ENCODE results near the gene WDR27.
A peak's percentile ranks its signal among the peaks of the same experiment; 100 is the strongest.
"Not testable (repeated sequence)": the region's sequence is repeated elsewhere in the genome, so short reads cannot be mapped to it uniquely, and the experiment has no call there.

The WDR27 gene

GRCh38 chr6:169661391-169661756, 40.5 kb downstream of the WDR27 start:
- no peak for DNase-seq (ENCODE audit: low spot score)

- DNase-seq (ENCODE audit: low spot score) = no peak
Observed at GRCh38 chr6:169660751-169661390, 41.0 kb downstream of the WDR27 start.

GRCh38 chr6:169659820-169660610, 41.8 kb downstream of the WDR27 start:
- DNase-seq (ENCODE audit: low spot score) = no peak

GRCh38 chr6:169657284-169657610, 44.6 kb downstream of the WDR27 start:
- no peak for DNase-seq (ENCODE audit: low spot score)

- DNase-seq (ENCODE audit: low spot score) = no peak
Observed at GRCh38 chr6:169656546-169657283, 45.1 kb downstream of the WDR27 start.

- peak; percentile 42 for DNase-seq (ENCODE audit: low spot score)
Observed at GRCh38 chr6:169654598-169655391, 47.0 kb downstream of the WDR27 start.

GRCh38 chr6:169653691-169654090, 48.1 kb downstream of the WDR27 start:
- no peak for DNase-seq (ENCODE audit: low spot score)

GRCh38 chr6:169652896-169653295, 48.9 kb downstream of the WDR27 start:
- no peak for DNase-seq (ENCODE audit: low spot score)

GRCh38 chr6:169651498-169651897, 50.3 kb downstream of the WDR27 start:
- DNase-seq (ENCODE audit: low spot score) = no peak

GRCh38 chr6:169650959-169651292, 50.9 kb downstream of the WDR27 start:
- DNase-seq (ENCODE audit: low spot score) = no peak

- no peak for DNase-seq (ENCODE audit: low spot score)
Observed at GRCh38 chr6:169650241-169650958, 51.4 kb downstream of the WDR27 start.

GRCh38 chr6:169648617-169649016, 53.2 kb downstream of the WDR27 start:
- DNase-seq (ENCODE audit: low spot score) = no peak

GRCh38 chr6:169648092-169648491, 53.7 kb downstream of the WDR27 start:
- no peak for DNase-seq (ENCODE audit: low spot score)

GRCh38 chr6:169647637-169648036, 54.2 kb downstream of the WDR27 start:
- no peak for DNase-seq (ENCODE audit: low spot score)

GRCh38 chr6:169646906-169647567, 54.8 kb downstream of the WDR27 start:
- no peak for DNase-seq (ENCODE audit: low spot score)

GRCh38 chr6:169645459-169645858, 56.4 kb downstream of the WDR27 start:
- DNase-seq (ENCODE audit: low spot score) = not testable (repeated sequence)

GRCh38 chr6:169643521-169643920, 58.3 kb downstream of the WDR27 start:
- no peak for DNase-seq (ENCODE audit: low spot score)

GRCh38 chr6:169642455-169642854, 59.4 kb downstream of the WDR27 start:
- no peak for DNase-seq (ENCODE audit: low spot score)

GRCh38 chr6:169641461-169642085, 60.3 kb downstream of the WDR27 start:
- DNase-seq (ENCODE audit: low spot score) = no peak

- DNase-seq (ENCODE audit: low spot score) = no peak
Observed at GRCh38 chr6:169640983-169641382, 60.8 kb downstream of the WDR27 start.

GRCh38 chr6:169640351-169640852, 61.4 kb downstream of the WDR27 start:
- DNase-seq (ENCODE audit: low spot score) = no peak

Measured in kidney capillary endothelial cell (primary cell).